GM19328 (cell line): Measurements from ENCODE around the gene KCTD6.

Experiments
- ATAC-seq: cut with Tn5 transposase; IDR thresholded peaks from one replicate; pipeline ENCODE4 v1.9.1; 2021; ENCODE audit warnings: mild to moderate bottlenecking, moderate library complexity; ENCODE audit not compliant: unreplicated experiment

The KCTD6 gene

GRCh38 chr3:58484722-58485069, 7.2 kb upstream of the KCTD6 start:
- no peak for ATAC-seq

GRCh38 chr3:58485801-58486435, 6.0 kb upstream of the KCTD6 start:
- no peak for ATAC-seq

GRCh38 chr3:58487140-58487886, 4.6 kb upstream of the KCTD6 start:
- ATAC-seq = no peak

GRCh38 chr3:58488967-58489366, 2.9 kb upstream of the KCTD6 start:
- ATAC-seq = no peak

GRCh38 chr3:58490860-58491501, 915 bp upstream of the KCTD6 start:
- ATAC-seq = no peak

GRCh38 chr3:58492494-58492905, 604 bp downstream of the KCTD6 start:
- no peak for ATAC-seq

- no peak for ATAC-seq
Observed at GRCh38 chr3:58494107-58494506, 2.2 kb downstream of the KCTD6 start.

- ATAC-seq = no peak
Observed at GRCh38 chr3:58495101-58495500, 3.2 kb downstream of the KCTD6 start.

GRCh38 chr3:58496206-58496857, 4.4 kb downstream of the KCTD6 start:
- ATAC-seq = no peak

GRCh38 chr3:58497097-58497496, 5.2 kb downstream of the KCTD6 start:
- ATAC-seq = no peak

GRCh38 chr3:58502872-58503271, 11.0 kb downstream of the KCTD6 start:
- ATAC-seq = no peak

GRCh38 chr3:58507356-58508078, 15.6 kb downstream of the KCTD6 start:
- no peak for ATAC-seq

- no peak for ATAC-seq
Observed at GRCh38 chr3:58508437-58508836, 16.5 kb downstream of the KCTD6 start.

GRCh38 chr3:58514405-58514804, 22.5 kb downstream of the KCTD6 start:
- no peak for ATAC-seq

GRCh38 chr3:58518291-58518789, 26.4 kb downstream of the KCTD6 start:
- no peak for ATAC-seq

- ATAC-seq = no peak
Observed at GRCh38 chr3:58519668-58520402, 27.9 kb downstream of the KCTD6 start.

GRCh38 chr3:58520403-58521335, 28.8 kb downstream of the KCTD6 start:
- ATAC-seq = no peak

- no peak for ATAC-seq
Observed at GRCh38 chr3:58521336-58521670, 29.4 kb downstream of the KCTD6 start.

GRCh38 chr3:58521917-58522631, 30.2 kb downstream of the KCTD6 start:
- ATAC-seq = no peak
